GM12892 (cell line): ENCODE data around the gene TERB1.

ENCODE experiments used
- DNase-seq: peaks from one replicate; pipeline ENCODE4 v3.0.0; 2011; ENCODE audit not compliant: insufficient read length
- FAIRE-seq: peaks from 2 replicates; lab custom pipeline; 2011; peaks lifted over from hg19 to GRCh38; lab: Jason Lieb, UNC
- POLR2A ChIP-seq: IDR thresholded peaks from 2 replicates; pipeline ENCODE4 v1.6.1; 2011; ENCODE audit warnings: low read depth, low read length, control low read depth
- POLR2AphosphoS5 ChIP-seq: IDR thresholded peaks from 2 replicates; pipeline ENCODE4 v1.6.1; 2011; ENCODE audit warnings: low read depth, low read length, control low read depth
- TAF1 ChIP-seq: IDR thresholded peaks from 2 replicates; pipeline ENCODE4 v1.6.1; 2011; ENCODE audit warnings: low read depth, mild to moderate bottlenecking, control low read depth, low read length, borderline replicate concordance

Gene TERB1

GRCh38 chr16:66752958-66753357 is 48.4 kb downstream of the TERB1 start:
- DNase-seq (no peak), FAIRE-seq (no peak)
- TF ChIP-seq POLR2AphosphoS5: no peak
- TF ChIP-seq POLR2A: no peak
- TF ChIP-seq TAF1: no peak

DNA sequence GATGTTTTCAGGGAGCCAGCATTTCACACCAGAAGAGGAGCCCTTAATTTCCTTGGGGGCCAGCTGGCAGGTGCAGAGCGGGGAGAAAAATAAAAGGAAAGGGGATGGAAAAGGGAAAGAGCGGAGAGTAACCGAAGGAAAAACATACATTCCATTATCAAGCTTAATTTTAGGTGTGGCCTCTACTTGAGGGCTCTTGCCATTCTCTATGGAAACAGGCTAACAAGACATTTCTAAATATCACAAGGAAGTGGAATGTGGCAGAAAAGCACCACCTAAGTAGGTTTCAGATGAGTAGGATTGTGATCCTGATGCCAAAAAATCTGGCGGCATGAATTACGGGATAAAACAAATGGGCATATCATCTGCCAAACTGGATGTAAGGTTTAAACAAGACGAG is 49.0 kb downstream of the TERB1 start:
- no peak for FAIRE-seq
- TF ChIP-seq TAF1: no peak
- no peak for TF ChIP-seq POLR2A
- TF ChIP-seq POLR2AphosphoS5: no peak
- no peak for DNase-seq

GRCh38 chr16:66751992-66752322 is 49.4 kb downstream of the TERB1 start:
- peak; percentile 38 for FAIRE-seq
- DNase-seq: no peak
- TF ChIP-seq POLR2A: no peak

DNA sequence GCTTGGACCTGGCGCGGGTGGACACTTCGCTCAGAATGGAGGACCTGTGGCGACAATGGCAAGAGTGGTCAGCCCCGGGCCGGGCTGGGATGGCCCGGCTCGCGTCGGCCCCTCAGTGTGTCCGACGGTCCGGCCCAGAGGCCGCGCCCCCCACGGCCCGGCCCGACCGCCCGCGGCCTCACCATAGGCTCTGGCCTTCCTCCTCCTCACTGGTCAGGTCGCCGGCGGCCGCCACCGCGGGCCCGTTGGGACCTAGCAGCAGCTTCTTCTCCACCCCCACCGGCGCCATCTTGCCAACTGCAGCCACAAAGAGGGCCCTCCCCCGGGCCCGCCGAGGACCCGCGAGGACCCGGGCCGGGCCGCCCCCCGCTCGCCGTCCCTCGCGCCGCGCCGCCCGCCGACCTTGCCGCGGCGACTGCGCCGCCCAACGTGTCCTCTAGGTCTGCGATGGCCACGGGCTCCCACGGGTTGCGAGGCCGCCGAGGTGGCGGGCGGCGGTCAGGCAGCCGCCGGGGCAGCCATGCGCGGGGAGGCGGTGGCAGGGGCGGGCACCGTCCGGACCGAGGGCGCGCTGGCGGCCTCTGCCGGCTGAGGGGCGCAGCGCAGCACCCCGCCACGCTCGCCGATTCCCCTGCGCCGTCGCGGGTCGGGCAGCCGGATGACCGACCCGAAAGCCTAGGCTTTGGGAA is 49.9 kb downstream of the TERB1 start, which contains the start of gene DYNC1LI2:
Gene DYNC1LI2, minus strand, starts transcription at position 307 of the 689 bp plus-strand sequence. Its CDS starts 18 bp downstream, at position 289.
- FAIRE-seq (peak; percentile 99), DNase-seq (peak; percentile 86)
- TF ChIP-seq TAF1: peak; percentile 79
- TF ChIP-seq POLR2AphosphoS5: peak; percentile 63; the same call in 1 of the 2 replicates
- peak; percentile 79; the same call in 1 of the 2 replicates for TF ChIP-seq POLR2A

DNA sequence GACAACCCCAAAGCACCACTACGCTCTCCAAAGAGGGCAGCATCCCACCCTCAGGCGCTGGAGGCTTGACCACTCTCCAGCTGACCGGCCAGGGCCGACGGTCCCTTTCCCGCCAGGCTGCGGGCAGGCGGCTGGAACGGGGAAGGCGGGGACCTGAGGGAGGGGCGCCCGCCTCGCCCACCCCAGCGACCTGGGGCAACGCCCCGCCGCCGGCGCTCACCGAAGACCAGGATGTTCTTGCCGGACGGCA is 50.4 kb downstream of the TERB1 start:
- TF ChIP-seq POLR2A (no peak), TAF1 (no peak), POLR2AphosphoS5 (no peak)
- FAIRE-seq (no peak), DNase-seq (no peak)

DNA sequence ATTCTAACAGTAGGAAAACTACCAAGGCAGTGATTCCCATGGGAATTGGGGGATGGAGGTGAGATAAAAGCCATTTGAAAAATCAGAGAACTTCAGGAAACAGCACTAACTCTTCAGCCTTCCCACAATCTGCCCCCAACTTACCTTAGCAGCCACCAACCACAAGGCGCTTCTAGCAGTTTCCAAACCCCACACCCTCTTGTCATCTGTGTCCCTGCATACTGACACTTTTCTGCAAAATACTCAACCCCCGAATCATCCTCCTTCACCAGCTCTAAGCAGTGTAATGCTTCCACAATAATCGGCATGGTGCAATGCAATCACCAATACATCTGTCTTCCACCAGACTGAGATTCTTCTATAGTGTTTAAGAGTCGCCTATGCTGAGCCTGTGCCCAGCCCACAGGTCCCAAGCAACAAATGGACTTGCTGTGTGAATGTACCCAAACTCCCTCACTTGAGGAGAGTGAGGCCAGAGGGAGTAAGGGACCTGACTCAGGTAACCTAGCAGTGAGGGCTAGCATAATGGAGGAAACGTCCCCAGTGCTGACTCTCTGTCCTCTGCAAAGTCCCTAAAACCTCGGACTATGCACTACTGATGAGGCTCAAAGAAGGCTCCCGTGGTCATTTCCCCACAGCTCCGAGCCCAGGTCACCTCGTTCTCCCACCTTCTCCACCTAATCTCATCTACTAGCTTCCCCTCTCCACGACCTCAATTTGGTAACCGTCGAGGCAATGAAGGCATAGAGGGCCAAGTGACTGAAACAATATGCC is 50.9 kb downstream of the TERB1 start:
- FAIRE-seq (no peak), DNase-seq (no peak)
- no peak for TF ChIP-seq POLR2AphosphoS5
- TF ChIP-seq POLR2A: no peak
- no peak for TF ChIP-seq TAF1

DNA sequence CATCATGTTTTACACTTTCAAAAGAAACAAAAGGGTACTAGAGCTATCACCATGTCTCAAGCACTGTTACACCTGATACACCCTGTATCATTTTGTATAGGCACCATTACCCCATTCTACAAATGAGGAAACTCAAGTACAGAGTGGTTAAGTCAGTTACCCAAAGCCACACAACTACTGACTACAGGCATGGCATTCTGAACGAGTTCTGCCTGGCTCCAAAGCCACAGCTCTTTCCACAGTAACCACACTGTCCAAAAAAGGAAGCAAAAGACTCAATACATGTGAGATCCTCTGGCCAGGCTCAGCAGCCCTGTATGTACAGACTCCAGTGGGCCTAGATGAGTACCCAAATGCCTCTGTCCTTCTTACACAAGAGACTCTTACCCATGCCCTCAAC is 54.7 kb downstream of the TERB1 start:
- FAIRE-seq (no peak), DNase-seq (no peak)
- TF ChIP-seq TAF1 (no peak), POLR2AphosphoS5 (no peak), POLR2A (no peak)

DNA sequence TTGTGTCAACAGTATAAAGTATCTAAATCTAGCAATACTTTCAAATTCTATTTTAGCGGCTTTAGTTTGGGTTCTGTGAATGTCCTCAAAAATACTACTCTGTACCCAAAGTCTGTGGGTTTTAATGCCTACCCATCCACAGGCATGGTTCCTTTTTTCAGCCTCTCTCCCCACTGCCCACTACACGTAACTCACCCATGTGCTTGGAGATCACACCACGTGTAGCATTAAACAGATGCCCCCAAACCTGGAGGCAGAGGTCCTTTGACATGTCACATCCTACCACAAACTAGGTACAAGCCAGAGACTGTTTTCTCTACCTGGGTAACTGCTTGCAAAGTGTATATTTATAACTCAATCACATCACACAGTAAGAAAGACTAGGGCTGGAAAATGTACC is 55.3 kb downstream of the TERB1 start:
- FAIRE-seq (no peak), DNase-seq (no peak)
- TF ChIP-seq TAF1 (no peak), POLR2AphosphoS5 (no peak), POLR2A (no peak)

DNA sequence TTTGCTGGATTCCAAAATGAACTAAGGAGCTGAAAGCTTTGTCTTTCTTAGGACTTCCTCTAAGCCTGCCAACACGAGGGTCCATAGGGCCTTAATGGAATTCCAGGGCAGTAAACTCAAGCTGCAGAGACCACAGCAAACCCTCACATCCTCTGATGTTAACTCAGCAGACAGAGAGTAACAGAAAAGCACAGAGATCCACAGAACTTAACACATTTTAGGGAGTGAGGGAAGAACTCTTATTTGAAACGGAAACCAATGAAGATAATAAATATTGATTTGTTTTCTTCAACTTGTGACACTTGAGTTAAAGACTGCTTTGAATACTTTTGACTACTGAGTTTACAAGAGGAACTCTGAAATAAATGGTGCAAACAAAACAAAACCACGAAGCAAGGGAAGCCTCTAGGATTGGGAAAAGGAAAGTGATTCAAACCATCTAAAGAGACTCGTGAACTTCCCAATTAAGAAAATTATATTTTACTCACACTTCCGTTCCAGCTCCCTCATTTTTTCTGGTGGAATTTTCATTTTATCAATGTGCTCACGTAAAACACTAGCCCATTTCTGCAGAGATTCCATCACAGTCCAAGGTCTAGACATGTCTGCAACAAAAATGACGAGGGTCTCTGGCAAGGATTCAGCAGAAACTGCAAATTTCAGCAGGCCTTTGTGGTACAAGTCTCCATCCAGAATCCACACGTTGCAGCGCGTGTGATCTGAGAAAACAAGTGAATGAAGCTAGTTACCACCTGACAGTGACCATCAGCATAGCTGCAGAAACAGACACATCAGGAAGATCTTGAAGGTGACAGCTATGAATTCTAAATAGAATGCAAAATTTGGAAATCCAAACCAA is 59.2 kb downstream of the TERB1 start:
- DNase-seq (no peak), FAIRE-seq (no peak)
- TF ChIP-seq POLR2AphosphoS5 (no peak), TAF1 (no peak), POLR2A (no peak)

DNA sequence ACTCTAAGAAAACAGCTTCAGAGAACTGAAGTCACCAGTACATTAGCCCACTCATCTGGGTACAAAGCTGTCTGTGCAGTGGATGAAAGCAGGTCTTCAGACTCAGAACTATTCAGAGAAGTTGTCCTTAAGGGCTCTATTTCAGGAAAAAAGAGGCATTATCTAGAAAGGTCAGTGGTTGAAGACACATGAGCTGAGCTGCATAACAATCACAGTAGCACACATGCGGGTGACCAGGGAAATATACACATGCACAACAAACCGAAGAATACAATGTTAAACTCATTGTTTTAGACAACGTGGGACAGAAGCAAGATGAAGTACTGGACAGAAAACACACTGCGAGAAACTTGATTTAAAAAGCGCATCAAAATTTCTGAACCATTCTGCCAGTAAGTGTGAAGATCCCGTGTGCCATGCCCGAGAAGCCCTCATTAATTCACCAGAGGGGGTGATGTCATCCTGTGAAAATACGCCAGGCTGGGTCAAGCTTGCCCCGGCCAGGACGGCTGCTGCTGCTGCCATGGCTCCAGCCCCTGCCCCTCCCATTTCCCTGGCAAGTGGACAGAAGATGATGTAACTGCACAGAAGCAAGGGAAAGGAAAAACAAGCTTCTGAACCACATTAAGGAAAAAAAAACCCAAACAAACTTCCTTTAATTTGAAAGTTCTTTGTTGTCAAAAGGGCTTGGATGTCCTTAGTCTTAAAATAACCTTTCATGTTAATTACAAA is 60.0 kb downstream of the TERB1 start:
- DNase-seq (no peak), FAIRE-seq (no peak)

DNA sequence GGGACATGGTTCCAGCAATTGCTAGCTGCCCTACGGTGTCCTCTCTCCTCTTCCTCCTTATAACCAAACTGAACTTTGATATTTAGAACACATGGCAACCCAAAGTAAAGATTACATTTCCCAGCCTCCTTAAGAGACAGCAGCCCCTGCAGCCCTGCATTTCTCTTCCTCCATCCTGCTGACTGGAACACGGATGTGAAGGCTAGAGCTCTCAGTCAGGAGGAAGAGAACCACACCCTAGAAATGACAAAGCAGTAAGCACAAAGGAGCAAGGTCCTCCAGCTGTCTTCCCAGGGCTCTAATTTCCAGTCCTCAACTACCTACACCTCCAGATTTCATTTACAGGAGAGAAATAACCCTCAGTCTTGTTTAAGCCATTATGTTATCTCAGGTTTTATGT is 60.9 kb downstream of the TERB1 start:
- FAIRE-seq (no peak), DNase-seq (no peak)

More for the DNA sequence above, 60.0 kb downstream of the TERB1 start:
- TF ChIP-seq POLR2AphosphoS5 (no peak), POLR2A (no peak), TAF1 (no peak)

GRCh38 chr16:66740010-66740409 is 61.4 kb downstream of the TERB1 start:
- TF ChIP-seq POLR2AphosphoS5 (no peak), TAF1 (no peak), POLR2A (no peak)
- no peak for FAIRE-seq
- peak; percentile 27 for DNase-seq

More for the DNA sequence above, 60.9 kb downstream of the TERB1 start:
- TF ChIP-seq POLR2A (no peak), TAF1 (no peak), POLR2AphosphoS5 (no peak)
